GM19328 (cell line): ENCODE data around the gene NEDD1.
A peak's percentile ranks its signal among the peaks of the same experiment; 100 is the strongest.

Source experiments
- ATAC-seq: cut with Tn5 transposase; IDR thresholded peaks from one replicate; pipeline ENCODE4 v1.9.1; 2021; ENCODE audit warnings: mild to moderate bottlenecking, moderate library complexity; ENCODE audit not compliant: unreplicated experiment

NEDD1 gene, protein sequence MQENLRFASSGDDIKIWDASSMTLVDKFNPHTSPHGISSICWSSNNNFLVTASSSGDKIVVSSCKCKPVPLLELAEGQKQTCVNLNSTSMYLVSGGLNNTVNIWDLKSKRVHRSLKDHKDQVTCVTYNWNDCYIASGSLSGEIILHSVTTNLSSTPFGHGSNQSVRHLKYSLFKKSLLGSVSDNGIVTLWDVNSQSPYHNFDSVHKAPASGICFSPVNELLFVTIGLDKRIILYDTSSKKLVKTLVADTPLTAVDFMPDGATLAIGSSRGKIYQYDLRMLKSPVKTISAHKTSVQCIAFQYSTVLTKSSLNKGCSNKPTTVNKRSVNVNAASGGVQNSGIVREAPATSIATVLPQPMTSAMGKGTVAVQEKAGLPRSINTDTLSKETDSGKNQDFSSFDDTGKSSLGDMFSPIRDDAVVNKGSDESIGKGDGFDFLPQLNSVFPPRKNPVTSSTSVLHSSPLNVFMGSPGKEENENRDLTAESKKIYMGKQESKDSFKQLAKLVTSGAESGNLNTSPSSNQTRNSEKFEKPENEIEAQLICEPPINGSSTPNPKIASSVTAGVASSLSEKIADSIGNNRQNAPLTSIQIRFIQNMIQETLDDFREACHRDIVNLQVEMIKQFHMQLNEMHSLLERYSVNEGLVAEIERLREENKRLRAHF

DNA sequence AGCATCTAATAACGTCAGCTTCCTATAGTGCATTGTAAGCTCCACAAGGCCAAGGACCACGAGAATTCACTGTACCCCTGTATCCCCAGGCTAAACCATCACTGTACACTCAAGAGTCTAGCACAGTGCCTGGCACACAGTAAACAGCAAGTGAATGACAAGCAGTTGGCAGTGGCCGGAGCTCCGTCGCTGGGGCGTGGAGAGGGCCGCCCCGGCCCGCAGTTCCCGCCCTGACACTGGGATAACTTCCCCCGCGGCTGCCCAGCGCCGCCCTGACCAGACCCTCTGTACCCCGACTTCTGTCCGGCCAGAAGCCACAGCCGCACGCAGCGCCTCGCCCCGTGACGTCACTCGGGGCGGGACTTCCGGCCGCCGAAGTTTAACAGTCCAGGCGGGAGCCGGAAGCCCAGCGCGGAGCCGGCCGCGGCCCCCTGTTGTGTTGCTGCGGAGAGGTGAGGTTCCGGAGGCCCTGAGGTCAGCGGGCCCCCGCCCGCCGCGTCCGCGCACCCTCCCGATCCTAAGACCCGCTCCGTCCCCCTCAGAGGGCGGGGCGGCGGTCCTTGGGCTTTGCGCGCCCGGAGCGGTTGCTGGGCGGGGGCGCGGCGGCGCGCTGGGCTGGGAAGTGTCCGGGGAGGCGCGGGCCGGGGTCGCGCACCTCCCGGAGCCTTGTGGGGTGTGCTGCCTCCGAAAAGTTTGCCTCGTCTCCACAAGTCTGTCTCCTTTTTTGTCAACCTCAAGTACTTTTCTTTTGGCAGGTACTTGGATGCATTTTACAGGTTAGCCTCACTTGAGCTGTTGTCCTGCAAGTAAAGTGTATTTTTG lies at the start of gene NEDD1:
NEDD1 (plus strand) TSS at position 409 of the 822 bp plus-strand sequence. CDS start 2,503 bp downstream, outside the sequence.
- peak; percentile 90 for ATAC-seq

DNA sequence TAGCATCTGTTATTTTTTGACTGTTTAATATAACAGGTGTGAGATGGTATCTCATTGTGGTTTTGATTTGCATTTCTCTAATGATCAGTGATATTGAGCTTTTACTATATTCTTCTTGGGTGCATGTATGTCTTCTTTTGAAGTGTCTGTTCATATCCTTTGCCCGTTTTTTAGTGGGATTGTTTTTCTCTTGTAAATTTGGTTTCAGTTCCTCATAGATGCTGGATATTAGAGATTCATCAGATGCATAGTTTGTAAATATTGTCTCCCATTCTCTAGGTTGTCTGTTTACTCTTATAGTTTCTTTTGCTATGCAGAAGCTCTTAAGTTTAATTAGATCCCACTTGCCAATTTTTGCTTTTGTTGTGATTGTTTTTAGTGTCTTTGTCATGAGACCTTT lies 48.9 kb upstream of the NEDD1 start:
- no peak for ATAC-seq

DNA sequence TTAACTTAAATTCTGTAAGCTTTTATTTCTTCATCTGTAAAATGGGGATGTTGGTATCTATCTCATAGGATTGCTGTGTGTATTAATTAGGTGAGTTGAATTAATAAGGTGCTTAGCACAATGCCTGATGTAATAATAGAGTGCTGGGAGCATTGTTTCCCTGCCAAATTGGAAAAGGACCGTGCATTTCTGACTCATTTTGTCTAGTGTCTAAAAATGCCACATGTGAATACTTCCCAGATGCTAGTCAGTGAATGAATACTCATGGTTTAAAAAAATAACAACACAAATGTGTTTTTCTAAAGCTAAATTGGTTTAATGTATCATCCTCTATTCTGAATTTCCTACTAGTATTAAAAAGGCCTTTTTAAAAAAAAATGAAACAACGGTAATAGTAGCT lies 45.4 kb upstream of the NEDD1 start:
- ATAC-seq: no peak

DNA sequence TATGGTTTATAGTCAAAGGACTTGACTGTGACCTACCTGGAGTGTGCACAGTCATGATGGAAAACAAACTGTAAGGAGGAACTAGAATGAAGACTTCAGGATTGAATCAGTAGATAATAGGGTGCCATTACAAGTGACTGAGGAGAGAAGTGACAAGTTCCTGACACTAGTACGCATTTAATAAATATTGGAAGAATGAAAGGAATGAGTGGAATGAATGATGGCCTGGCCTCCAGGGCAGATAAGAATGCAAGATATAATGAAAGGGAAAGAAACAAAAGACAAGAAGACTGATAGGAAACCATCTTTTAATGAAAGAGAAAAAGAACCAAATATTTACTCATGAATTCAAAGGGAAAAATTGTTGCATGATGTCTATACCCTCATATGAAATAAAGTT lies 44.7 kb upstream of the NEDD1 start:
- no peak for ATAC-seq

DNA sequence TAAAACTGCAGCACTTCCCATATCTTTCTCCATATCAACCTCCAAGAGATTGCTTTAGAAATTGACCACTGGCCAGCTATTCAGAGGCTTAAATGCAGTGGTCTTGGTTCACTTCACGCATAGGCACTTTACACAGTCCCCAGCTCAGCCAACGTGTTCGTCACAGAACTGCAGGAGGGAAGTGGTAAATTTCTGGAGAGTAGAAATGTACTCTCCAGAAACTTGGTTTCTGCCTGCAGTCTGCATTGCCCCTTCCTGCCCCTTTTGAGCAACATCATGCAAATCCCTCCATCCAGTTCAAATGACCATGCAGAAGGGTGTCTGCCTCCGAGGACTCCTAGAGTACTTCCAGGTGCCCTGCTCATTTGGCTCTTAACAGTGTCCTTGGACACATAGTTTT lies 42.7 kb upstream of the NEDD1 start:
- ATAC-seq: no peak

DNA sequence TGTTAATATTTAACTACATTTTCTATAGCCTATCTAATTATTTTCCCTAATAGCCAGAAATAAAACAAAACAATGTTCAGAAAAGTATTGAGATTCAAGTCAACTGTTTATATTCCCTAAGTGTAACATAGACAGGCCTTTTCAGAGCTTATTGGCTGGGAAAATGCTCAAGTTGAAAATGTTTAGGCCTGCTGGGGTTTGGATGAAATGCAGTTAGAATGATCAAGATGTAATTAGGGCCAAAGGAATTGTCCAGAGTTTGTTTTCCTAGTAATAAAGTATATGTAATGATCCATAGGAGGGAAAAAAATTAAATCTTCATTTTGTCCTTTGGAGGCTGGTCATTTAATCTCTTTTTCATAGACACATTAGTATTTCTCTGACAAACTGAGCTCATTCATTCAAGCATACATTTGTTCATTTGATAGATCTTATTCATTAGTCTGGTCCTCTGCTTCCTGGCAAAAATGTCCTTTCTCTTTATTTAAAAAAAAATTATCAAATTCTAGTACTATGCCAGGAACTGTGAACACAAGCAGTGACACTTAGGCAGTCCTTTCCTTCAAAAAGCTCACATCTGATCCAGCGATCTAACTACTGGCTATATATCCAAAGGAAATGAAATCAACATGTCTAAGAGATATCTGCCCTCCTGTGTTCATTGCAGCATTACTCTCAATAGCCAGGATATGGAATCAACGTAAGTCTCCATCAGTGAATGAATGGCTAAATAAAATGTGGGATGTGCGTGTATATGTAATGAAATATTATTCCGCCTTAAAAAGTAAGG lies 40.1 kb upstream of the NEDD1 start:
- no peak for ATAC-seq

DNA sequence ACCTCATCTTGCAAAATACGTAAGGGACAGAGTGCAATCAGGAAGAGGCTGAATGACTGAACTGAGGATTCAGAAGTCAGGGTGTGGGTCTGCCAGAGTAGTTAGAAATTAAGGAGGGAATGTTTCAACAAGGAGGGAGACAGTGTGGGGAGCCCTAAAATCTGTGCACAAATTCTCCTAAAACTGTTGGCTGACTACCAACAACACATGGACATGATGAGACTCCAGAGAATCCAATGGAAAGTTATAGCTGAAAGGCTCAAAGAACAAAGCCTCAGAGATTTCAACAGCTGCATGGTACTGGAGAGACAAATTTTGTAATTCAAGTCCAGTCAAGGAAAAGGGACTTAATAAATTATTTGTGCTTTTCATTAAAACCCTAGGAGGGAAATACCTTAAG lies 36.1 kb upstream of the NEDD1 start:
- ATAC-seq: no peak

DNA sequence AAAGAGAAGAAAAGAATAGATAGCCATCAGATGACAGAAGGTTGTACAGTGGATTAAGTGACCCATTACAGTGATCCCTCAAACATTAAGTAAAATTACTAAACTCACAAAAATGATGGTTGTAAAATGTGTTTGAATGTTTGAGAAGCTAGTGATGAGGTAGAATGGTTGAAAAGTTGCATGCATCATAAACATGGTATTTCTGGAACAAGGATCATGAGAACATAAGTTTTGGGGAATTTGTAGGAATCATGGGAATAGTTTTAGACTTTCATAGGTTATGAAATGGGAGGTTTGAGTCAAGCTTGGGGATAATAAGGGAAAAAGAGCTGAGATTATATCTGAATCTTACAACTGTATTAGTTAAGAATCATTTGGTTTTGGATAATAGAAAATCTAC lies 34.1 kb upstream of the NEDD1 start:
- ATAC-seq: no peak

DNA sequence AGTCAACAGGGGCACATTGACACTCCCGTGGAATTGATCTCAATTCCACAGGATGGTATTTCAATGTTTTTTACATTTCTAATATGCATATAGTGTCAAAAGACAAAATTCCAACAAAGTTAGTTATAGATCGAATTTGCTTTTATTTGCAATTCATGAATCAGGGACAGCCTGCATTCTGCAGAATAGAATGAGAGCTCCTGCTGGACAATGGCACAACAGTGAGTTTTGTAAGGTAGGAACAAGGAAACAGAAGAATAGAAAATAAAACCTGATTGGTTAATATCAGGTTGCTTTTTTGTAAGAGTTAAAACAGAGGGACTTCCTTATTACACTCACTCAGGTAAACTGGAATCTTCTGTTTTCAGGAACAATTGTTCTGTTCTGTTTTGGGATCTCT lies 32.8 kb upstream of the NEDD1 start:
- no peak for ATAC-seq

DNA sequence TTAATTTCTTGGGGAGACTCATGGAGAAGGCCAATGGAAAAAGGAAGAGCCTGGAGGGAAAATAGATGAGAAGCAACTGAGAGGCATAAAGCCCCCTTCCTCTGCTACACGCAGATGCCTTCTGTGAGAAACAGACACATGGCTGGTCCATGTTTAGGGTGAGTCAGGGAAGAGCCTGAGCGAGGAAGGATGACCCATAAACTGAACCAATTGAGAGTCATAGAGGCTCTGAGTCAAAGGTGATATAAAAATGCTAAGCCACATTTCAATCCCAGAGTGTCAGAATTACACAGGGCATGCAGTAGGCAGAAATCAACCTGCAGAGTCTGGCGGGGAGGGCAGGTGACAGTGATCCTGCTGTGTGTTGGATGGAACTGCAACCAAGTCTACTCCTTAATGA lies 30.1 kb upstream of the NEDD1 start:
- ATAC-seq: no peak

DNA sequence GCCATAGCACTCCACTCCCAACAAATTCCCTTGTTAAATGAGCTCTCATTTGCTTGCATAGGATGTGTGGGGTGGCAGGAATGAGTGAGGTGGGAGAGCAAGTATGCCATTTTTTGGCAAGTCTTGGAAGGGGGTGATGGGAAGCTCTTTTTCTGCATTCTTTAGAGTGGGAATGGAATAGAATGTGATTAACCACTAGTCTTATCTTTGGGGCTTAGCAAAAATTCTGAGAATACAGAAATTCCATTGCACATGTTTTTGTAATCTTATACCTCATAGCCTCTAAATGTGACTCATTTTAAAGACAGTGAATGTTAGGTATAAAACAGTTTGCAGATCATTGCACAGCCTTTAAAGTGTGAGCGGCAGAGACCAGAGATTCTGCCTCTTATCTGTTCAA lies 28.4 kb upstream of the NEDD1 start:
- no peak for ATAC-seq

DNA sequence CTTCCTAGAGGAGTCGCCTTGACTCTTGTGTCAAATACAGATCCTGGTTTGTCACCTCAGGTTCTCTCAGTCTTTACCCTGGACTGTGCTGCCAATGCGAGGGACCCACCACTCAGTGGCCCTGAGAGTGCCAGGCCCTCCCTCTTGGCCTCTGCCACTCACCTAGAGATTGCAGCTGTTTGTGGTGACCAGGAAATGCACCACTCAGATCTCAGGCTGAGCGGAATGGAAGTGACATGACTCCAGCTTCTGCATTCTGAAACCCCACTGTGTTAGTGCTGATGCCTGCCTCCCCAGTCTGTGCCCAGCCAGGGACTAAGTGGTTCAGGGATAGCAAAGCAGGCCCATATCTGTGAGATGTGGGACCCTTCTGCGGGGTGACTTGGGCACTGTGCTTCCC lies 27.8 kb upstream of the NEDD1 start:
- ATAC-seq: no peak

DNA sequence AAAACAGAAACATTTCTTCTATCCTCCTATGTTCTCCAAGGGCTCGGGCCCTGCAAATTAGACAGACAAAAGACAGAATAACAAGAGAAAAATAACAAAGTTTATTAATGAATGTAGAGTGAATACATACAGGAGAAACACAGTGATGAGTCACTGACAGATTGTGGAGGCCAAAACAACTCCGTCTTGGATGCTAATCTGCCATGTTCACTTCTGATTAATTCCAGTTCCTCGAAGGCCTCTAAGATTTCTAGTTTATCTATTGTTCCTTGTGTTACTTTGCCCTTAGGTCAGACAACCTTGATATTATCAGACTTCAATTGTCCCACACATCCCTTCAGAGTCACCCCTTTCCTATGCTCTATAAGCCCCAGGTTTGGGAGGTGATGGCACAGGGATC lies 26.8 kb upstream of the NEDD1 start:
- ATAC-seq: no peak

DNA sequence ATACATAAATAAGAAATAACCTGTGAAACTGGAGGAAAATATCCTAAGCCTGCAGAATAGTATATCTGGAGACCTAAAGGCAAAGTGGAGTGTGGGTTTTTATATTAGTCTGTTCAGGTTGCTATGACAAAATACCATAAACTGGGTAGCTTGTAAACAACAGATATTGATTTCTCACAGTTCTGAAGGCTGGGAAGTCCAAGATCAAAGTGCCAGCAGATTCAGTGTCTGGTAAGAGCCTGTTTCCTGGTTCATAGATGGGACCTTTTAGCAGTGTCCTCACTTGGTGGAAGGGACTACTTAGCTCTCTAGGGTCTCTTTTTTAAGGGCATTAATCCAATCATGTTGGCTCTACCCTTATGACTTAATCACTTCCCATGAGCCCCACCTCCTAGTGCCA lies 25.4 kb upstream of the NEDD1 start:
- ATAC-seq: no peak

DNA sequence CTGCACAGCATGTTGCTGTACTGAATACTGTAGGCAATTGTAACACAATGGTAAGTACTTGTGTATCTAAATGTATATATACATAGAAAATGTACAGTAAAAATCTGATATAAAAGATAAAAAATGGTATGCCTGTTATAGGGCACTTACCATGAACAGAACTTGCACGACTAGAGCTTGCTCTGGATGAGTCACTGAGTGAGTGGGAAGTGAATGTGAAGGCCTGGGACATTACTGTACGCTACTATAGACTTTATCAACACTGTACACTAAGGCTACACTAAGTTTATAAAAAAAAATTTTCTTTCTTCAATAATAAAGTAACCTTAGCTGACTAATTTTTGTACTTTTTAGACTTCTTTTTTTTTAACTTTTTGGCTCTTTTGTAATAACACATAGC lies 24.2 kb upstream of the NEDD1 start:
- no peak for ATAC-seq

DNA sequence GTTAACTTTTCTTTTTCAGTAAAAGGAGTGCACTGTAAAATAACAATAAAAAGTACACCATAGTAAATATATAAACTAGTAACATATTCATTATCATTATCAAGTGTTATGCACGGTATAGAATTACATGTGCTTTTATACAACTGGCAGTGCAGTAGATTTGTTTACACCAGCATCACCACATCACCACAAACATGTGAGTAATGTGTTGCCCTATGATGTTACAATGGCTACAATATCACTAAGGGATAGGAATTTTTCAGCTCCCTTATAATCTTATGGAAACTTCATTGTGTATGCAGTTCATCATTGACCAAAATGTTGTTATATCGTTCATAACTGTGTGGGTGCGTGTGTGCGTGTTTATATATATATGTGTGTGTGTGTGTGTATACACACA lies 23.5 kb upstream of the NEDD1 start:
- ATAC-seq: no peak

DNA sequence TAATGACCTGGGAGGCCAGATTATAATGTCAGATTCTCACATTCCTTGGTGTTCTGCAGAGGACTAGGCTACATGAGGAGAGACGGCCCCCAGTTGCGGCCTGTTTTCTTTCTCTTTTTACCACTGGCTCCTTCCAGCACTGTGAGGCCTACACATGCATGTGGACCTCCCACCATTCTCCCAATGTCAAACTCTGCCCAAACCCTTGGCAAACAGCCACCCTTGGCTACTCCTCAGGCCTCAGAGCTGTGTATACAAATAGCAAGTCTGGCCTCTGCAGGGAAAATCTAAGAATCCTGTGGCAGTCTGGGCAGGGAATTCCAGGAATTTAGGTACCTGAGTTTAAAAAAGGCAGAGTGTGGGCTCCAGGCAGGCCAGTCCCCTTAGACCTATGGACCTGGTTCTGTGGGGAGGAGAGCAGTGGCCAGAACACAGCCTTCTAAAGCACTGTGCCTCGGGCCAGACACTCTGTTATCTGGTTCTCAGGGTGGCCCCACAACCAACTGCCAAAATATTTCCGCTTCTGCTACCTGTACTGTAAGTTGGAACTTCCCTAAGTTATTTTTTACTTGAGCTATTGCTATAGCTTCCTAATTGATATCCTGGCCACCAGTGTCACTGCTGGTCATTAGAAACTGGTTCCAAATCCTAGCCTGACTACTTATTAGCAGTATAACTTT lies 19.9 kb upstream of the NEDD1 start:
- ATAC-seq: no peak

DNA sequence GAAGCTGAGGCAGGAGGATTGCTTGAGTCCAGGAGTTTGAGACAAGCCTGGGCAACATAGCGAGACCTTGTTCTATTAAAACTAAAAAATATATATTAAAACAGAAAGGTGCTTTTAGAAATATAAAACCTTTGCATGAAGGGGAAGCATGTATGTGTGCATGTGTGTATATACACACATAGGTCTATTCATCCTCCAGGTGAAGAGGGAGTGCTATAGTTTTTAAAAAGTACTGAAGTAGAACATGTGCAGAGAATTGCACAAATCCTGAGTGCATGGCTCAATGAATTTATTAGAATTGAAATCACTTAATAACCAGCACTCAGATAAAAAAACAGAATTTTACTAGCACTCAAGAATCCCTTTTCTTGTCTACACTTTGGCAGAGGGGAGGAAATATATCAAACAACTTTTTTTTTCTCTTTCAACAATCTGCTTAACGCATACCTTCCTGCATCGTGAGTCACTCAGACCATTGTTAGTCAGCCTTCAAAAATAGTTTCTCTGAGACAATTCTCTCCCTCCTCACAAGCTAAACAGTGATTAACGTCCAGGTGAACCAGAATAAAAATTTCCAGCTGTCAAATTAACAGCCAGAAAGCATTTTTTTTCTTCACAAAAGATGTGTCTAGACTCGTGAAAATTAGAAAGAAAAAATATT lies 17.7 kb upstream of the NEDD1 start:
- ATAC-seq: no peak

DNA sequence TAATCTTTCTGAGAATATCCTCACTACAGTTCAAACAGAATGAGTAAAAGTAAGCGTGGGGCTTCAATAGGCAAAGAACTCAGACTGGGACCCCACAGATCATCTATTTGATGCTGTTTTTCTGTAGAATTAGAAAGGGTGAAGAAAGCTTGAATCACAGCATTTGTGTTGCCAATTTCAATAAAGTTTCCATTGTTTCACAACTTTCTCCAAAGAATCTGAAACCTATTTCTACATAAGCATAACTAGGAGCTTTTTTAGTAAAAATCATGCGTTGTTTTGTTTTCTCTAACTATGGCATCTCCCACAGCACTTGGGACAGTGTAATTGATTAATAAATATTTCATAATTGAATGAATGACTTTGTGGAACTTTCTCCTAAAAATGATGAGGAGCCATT lies 16.7 kb upstream of the NEDD1 start:
- no peak for ATAC-seq

DNA sequence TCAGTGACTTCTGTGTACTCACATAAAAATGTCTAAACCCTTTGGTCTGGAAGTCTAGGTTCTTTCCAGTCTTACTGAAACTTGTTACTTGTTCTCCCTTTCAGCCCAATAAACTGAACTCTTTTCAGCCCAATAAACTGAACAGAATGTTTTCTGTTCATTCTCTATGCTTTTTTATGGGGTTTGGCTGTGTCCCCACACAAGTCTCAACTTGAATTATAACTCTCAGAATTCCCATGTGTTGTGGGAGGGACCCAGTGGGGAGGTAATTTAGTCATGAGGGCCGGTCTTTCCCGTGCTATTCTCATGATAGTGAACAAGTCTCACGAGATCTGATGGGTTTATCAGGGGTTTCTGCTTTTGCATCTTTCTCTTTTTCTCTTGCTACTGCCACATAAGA lies 15.0 kb upstream of the NEDD1 start:
- no peak for ATAC-seq
